AG04450 (cell line): ENCODE results near the gene CCNJL. TPM values are rescaled to one million over a fixed set of nuclear protein-coding genes. Genes with fewer than 3 reads are reported as not detected.

Source experiments
- CTCF ChIA-PET: fragments of 300-600, 350-600 bp; formaldehyde crosslinking; extraction: SDS; loops from one replicate; lab custom pipeline; 2022; ENCODE audit warnings: antibody characterized with exemption, inconsistent platforms; lab: Charles Lee
- POLR2A ChIA-PET: fragments of 350-600 bp; formaldehyde crosslinking; extraction: SDS; loops from one replicate; lab custom pipeline; 2021; ENCODE audit warnings: antibody characterized with exemption, inconsistent platforms; lab: Yijun Ruan, JAX
- DNase-seq: peaks from one replicate; pipeline ENCODE4 v3.0.0-alpha.2; 2011; ENCODE audit warnings: low read depth, low spot score
- H3K27ac ChIP-seq: one replicate; pipeline ENCODE4 v1.5.1; 2012; ENCODE audit warnings: low read depth, low read length, control low read depth
- H3K27me3 ChIP-seq: one replicate; pipeline ENCODE4 v1.6.0; 2012; ENCODE audit warnings: low read length; ENCODE audit not compliant: control insufficient read depth, insufficient read depth
- H3K4me3 ChIP-seq: 2 replicates; pipeline ENCODE4 v1.5.1; 2011; ENCODE audit warnings: mild to moderate bottlenecking, low read depth, low read length, control low read depth
- H3K9me3 ChIP-seq: 2 replicates; pipeline ENCODE4 v1.5.1; 2012; ENCODE audit warnings: low read length; ENCODE audit not compliant: control insufficient read depth, insufficient read depth
- CTCF ChIP-seq: IDR thresholded peaks from 2 replicates; pipeline ENCODE4 v1.5.1; 2011; ENCODE audit warnings: low read depth, low read length, control low read depth, inconsistent platforms
- polyA plus RNA-seq: library from polyadenylated mRNA; depleted of rRNA; stranded (reverse); fragments of >200 nt; gene quantifications from 2 replicates; pipeline ENCODE4 v1.2.3, GENCODE V29; 2011

Gene CCNJL
- polyA plus RNA-seq, 1 experiment = 3.8 TPM

- DNase-seq = no peak
- POLR2A ChIA-PET = no interaction called here
- Histone ChIP-seq H3K4me3 (no peak overlapping the region), H3K27me3 (no peaks in the 10 kb centered on the region), H3K27ac (no peak overlapping the region), H3K9me3 (no peaks in the 10 kb centered on the region)
- no peak for TF ChIP-seq CTCF
- CTCF ChIA-PET = no interaction called here
These were observed 74.7 kb downstream of the CCNJL start for GRCh38 chr5:160237571-160238093.

GRCh38 chr5:160235731-160236130 lies 76.6 kb downstream of the CCNJL start:
- POLR2A ChIA-PET = interaction anchor here (0.7 kb wide), 1 partner anchor 784 kb away, joined by 8 read pairs; no protein-coding TSS in a partner anchor
- DNase-seq = no peak
- Histone ChIP-seq H3K4me3 (no peak overlapping the region), H3K27me3 (no peaks in the 10 kb centered on the region), H3K9me3 (no peaks in the 10 kb centered on the region), H3K27ac (no peak overlapping the region)
- CTCF ChIA-PET = no interaction called here
- no peak for TF ChIP-seq CTCF

- TF ChIP-seq CTCF = no peak
- DNase-seq = no peak
- no peaks in the 10 kb centered on the region for H3K27me3 ChIP-seq
- CTCF ChIA-PET = no interaction called here
- POLR2A ChIA-PET = interaction anchor here (0.7 kb wide), 1 partner anchor 72 kb away, joined by 3 read pairs; no protein-coding TSS in a partner anchor
- no peak overlapping the region for H3K4me3 ChIP-seq
- H3K27ac ChIP-seq = no peak overlapping the region
- H3K9me3 ChIP-seq = no peaks in the 10 kb centered on the region
These were observed 79.1 kb downstream of the CCNJL start for GRCh38 chr5:160233215-160233614.

GRCh38 chr5:160231783-160232342 lies 80.5 kb downstream of the CCNJL start:
- Histone ChIP-seq H3K9me3 (no peaks in the 10 kb centered on the region), H3K27me3 (no peaks in the 10 kb centered on the region), H3K27ac (no peak overlapping the region), H3K4me3 (no peak overlapping the region)
- CTCF ChIA-PET = no interaction called here
- no peak for TF ChIP-seq CTCF
- no peak for DNase-seq
- POLR2A ChIA-PET = no interaction called here

GRCh38 chr5:160230686-160231527 lies 81.5 kb downstream of the CCNJL start:
- no peak for TF ChIP-seq CTCF
- Histone ChIP-seq H3K9me3 (no peaks in the 10 kb centered on the region), H3K4me3 (no peak overlapping the region), H3K27me3 (no peaks in the 10 kb centered on the region), H3K27ac (no peak overlapping the region)
- DNase-seq = no peak
- POLR2A ChIA-PET = no interaction called here
- CTCF ChIA-PET = no interaction called here
